CD4-positive, alpha-beta T cell treated with Interleukin-1 beta for 1 hour (primary cell): ENCODE data around the gene CD48.

ENCODE experiments used
- DNase-seq, 2 donors: peaks; one replicate each; pipeline ENCODE4 v3.0.0-alpha.2; 2020 to 2022

Gene CD48

DNA sequence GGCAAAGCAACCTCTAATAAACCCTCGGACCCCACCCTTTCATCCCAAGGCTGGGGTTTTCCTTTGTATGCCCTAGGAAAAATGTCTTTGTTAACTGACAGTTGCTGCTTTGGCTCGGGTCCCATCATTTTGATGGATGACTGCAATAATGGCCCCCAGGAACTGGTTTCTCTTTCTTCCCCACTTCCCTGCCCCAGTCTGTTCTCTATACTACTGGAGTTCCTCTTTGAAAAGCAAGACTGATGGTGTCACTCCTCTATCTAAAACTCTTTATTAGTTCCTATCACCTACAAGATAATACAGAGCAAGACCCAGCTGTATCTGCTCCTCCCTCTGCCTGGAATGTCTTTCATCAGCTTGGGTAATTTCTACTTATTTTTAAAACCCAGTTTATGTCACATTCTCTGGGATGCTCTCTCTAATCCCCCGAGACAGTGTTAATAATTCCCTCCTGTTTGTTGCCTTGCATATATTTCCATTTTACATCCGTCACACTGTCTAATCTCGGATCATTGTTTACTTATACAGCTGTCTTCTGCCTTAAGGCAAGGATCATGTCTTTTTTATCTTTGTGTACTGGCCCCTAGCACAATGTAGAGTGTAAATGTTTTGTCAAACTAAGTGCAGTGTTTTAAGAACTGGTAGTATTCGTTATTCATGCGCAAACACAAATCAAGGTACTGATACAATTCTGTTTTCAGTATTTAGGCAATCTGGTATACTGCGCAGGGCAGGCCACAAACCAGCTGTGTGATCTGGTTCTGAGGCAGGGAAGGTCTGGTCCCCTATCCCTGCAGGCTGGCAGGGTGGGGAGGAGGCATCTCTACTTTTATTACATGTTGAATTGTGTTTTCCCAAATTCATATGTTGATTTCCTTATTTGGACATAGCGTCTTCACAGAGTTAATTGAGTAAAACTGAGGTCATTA lies 80.8 kb downstream of the CD48 start:
- DNase-seq: no peak

DNA sequence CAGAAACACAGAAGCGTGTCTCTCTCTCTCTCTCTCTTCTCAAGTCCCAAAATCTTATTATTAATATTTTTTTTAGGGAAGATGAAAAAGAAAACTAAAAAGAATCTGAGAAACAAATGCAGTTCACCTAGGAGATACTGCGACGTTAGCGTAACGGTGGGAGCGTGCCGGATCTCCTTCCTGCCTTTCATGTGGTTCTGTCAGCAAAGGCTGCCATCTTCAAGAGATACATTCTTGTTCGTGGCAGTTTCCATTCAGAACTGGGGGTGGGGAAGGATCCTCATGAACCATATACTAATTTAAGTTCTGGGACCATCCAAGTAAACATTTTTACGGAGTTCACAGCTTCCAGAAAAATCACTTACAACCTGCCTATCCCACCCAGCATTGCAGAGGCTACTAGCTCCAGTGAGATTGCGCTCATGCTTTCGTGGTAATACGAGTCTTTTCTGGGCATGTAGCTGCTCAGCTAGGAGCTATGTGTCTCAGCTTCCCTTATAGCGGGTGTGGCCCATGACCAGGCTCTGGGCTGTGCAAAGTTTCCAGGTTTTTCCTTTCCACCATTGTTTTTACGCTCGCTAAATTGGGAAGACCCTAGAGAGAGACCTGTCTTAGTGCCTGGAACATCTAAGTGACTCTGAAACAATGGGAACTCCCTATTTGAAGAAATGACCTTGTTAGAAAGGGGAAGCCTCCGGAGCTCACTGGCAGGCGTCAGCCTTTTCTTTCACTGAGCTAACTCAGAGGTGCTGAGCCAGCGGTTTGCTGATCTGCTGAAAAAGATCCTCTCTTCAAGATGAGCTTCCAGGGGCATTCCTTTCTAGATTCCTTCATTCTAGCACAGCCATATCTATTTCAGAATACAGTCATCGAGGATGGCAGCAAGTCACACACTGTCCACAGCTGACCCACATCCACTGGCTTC lies 82.1 kb downstream of the CD48 start:
- peak; percentile 79 to 83 for DNase-seq

- DNase-seq: peak in 1 of 2 donors; percentile 21
Observed at GRCh38 chr1:160628799-160629263, 82.8 kb downstream of the CD48 start.
